HCT116 (cell line): Measurements from ENCODE around the gene SPDYE2. TPM values are rescaled to one million over a fixed set of nuclear protein-coding genes. Genes with fewer than 3 reads are reported as not detected.
"Not testable (repeated sequence)": the region's sequence is repeated elsewhere in the genome, so short reads cannot be mapped to it uniquely, and the experiment has no call there.

ENCODE experiments used
- ATAC-seq: fragments of 200-7000 bp; cut with Tn5 transposase; 2 replicates; pipeline ENCODE4 v1.9.1; 2020; ENCODE audit warnings: mild to moderate bottlenecking, moderate library complexity
- BruUV-seq: library from RNA; stranded (reverse); fragments of 400-500 nt; replicated peaks from 2 replicates; lab custom pipeline; 2021; lab: Mats Ljungman, UMichigan
- CTCF ChIA-PET: fragments of 300-600 bp; sonication (Branson Sonifier 250); formaldehyde crosslinking; loops from one replicate; lab custom pipeline; 2021; ENCODE audit warnings: antibody characterized with exemption; lab: Charles Lee
- POLR2A ChIA-PET: fragments of 300-600, 350-600 bp; sonication (Branson Sonifier 250); formaldehyde crosslinking; loops from one replicate; lab custom pipeline; 2021; ENCODE audit warnings: antibody characterized with exemption; lab: Charles Lee
- RAD21 ChIA-PET, 2 experiments: fragments of 300-600 bp; sonication (Branson Sonifier 250); formaldehyde crosslinking; loops; one replicate each; lab custom pipeline; 2023; ENCODE audit warnings: low total read pairs in 2 of 2; ENCODE audit not compliant: uncharacterized antibody in 2 of 2, unreplicated experiment in 2 of 2, low non-redundant PET in 1 of 2; lab: Charles Lee
- DNase-seq: peaks from one replicate; pipeline ENCODE4 v3.0.0-alpha.2; 2010; ENCODE audit warnings: low read depth, low spot score
- H2AFZ ChIP-seq: fragments of 200-600 bp; shearing (Covaris generic), sonication (generic); 2 replicates; pipeline ENCODE4 v1.6.1; 2017; ENCODE audit warnings: low read depth, mixed run types, mixed read lengths, antibody characterized with exemption, low read length; ENCODE audit not compliant: poor library complexity, severe bottlenecking
- H3K27ac ChIP-seq: 2 replicates; pipeline ENCODE4 v1.5.1; 2012; ENCODE audit warnings: low read depth, low read length
- H3K27me3 ChIP-seq: fragments of 200-600 bp; sonication (generic); 2 replicates; pipeline ENCODE4 v1.6.1; 2016; ENCODE audit warnings: mixed run types, low read length, mixed read lengths; ENCODE audit not compliant: insufficient read depth
- H3K36me3 ChIP-seq, 2 experiments: fragments of 200-500 bp in 1 of 2; fragments of 200-600 bp in 1 of 2; sonication (Bioruptor generic) in 1 of 2; sonication (generic) in 1 of 2; 2 replicates each; pipeline versions ENCODE4 v1.5.1 to v1.6.1; 2014 to 2016; ENCODE audit warnings: low read length in 2 of 2, inconsistent platforms in 1 of 2, mixed read lengths in 1 of 2, mixed run types in 1 of 2; ENCODE audit not compliant: insufficient read depth in 2 of 2, control insufficient read depth in 1 of 2
- H3K4me1 ChIP-seq, 2 experiments: fragments of 200-600 bp in 1 of 2; sonication (generic) in 1 of 2; 2 replicates each; pipeline versions ENCODE4 v1.5.1 to v1.6.1; 2012 to 2017; ENCODE audit warnings: low read length in 2 of 2, inconsistent platforms in 1 of 2, mild to moderate bottlenecking in 1 of 2, mixed read lengths in 1 of 2, mixed run types in 1 of 2, moderate library complexity in 1 of 2; ENCODE audit not compliant: insufficient read depth in 2 of 2, control insufficient read depth in 1 of 2
- H3K4me2 ChIP-seq: fragments of 200-600 bp; sonication (generic); 2 replicates; pipeline ENCODE4 v1.6.1; 2017; ENCODE audit warnings: mixed run types, low read length, mixed read lengths
- H3K4me3 ChIP-seq, 2 experiments: fragments of 200-600 bp in 1 of 2; sonication (generic) in 1 of 2; replicated peaks in 1 of 2; 2 replicates each; pipeline ENCODE4 v1.5.1; 2011 to 2016; ENCODE audit warnings: low read length in 2 of 2, control low read depth in 1 of 2, low read depth in 1 of 2, mild to moderate bottlenecking in 1 of 2, mixed read lengths in 1 of 2, mixed run types in 1 of 2
- H3K79me2 ChIP-seq: fragments of 200-600 bp; sonication (generic); 2 replicates; pipeline ENCODE4 v1.6.1; 2017; ENCODE audit warnings: mild to moderate bottlenecking, mixed run types, low read length, moderate library complexity, mixed read lengths; ENCODE audit not compliant: insufficient read depth
- H3K9ac ChIP-seq: fragments of 200-600 bp; sonication (generic); 2 replicates; pipeline ENCODE4 v1.6.1; 2016; ENCODE audit warnings: low read length, mixed read lengths
- H3K9me2 ChIP-seq: fragments of 200-600 bp; sonication (generic), shearing (Covaris generic); 2 replicates; pipeline ENCODE4 v1.6.1; 2017; ENCODE audit warnings: mixed run types, mild to moderate bottlenecking, moderate library complexity; ENCODE audit not compliant: insufficient read depth
- H3K9me3 ChIP-seq, 2 experiments: fragments of 200-500 bp in 1 of 2; fragments of 200-600 bp in 1 of 2; sonication (Bioruptor generic) in 1 of 2; sonication (generic) in 1 of 2; 2 replicates each; pipeline ENCODE4 v1.6.1; 2014 to 2017; ENCODE audit warnings: low read length in 2 of 2, mixed read lengths in 2 of 2, inconsistent platforms in 1 of 2, low read depth in 1 of 2, mild to moderate bottlenecking in 1 of 2, mixed run types in 1 of 2, moderate library complexity in 1 of 2; ENCODE audit not compliant: control insufficient read depth in 1 of 2, insufficient read depth in 1 of 2
- H4K20me1 ChIP-seq: fragments of 200-600 bp; sonication (generic), shearing (Covaris generic); 2 replicates; pipeline ENCODE4 v1.6.1; 2017; ENCODE audit warnings: mixed run types, mild to moderate bottlenecking, moderate library complexity; ENCODE audit not compliant: insufficient read depth
- intact Hi-C: fragments of 100-400 bp; cut with micrococcal nuclease; formaldehyde crosslinking; loops from 2 replicates; pipeline ENCODE4 v1.10.0; 2022
- total RNA-seq: library from RNA; stranded (reverse); gene quantifications from one replicate; pipeline ENCODE4 v1.2.1, GENCODE V29; 2021; ENCODE audit not compliant: unreplicated experiment

The SPDYE2 gene
- total RNA-seq, 1 experiment from 2014 or later: not detected

GRCh38 chr7:102532127-102532526, 18.9 kb upstream of the SPDYE2 start:
- BruUV-seq, CTCF ChIA-PET, POLR2A ChIA-PET: not testable (repeated sequence)

DNA sequence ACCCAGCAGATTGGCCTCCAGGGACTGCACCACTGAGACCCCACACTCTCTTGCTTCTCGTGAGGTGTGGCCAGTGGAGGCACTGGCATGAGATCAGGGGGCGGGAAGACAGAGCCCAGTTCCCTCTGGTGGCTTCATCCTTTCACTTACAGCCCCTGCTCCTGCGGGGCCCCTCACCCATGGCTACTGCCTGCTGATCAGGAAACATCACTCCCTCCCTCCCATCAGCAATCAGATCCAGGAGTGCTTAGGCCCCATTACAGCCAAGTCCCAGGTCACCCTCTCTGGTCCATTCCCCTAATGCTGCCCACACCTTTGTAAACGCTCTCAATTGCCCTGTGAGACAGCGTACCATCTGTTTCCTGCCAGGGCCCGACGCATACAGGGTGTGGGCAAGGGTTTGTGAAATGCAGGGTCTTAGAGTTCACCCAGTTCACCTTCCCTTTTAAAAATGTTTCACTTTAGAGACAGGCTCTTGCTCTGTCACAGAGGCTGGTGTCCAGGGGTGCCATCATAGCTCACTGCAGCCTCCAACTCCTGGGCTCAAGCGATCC, 15.9 kb upstream of the SPDYE2 start:
- H3K27me3 ChIP-seq, H3K9me2 ChIP-seq, ATAC-seq, RAD21 ChIA-PET, POLR2A ChIA-PET, H3K4me1 ChIP-seq, BruUV-seq, H3K9ac ChIP-seq, H2AFZ ChIP-seq, H3K4me2 ChIP-seq, H4K20me1 ChIP-seq, H3K9me3 ChIP-seq, H3K36me3 ChIP-seq, H3K27ac ChIP-seq, H3K79me2 ChIP-seq, DNase-seq, intact Hi-C loops, H3K4me3 ChIP-seq, CTCF ChIA-PET: not testable (repeated sequence)

More at GRCh38 chr7:102532127-102532526, 18.9 kb upstream of the SPDYE2 start:
- H3K4me3 ChIP-seq, DNase-seq, H3K4me2 ChIP-seq, H3K9ac ChIP-seq, H2AFZ ChIP-seq, H3K27me3 ChIP-seq, H3K9me3 ChIP-seq, H3K4me1 ChIP-seq, RAD21 ChIA-PET, H4K20me1 ChIP-seq, H3K36me3 ChIP-seq, H3K79me2 ChIP-seq, ATAC-seq, intact Hi-C loops, H3K27ac ChIP-seq, H3K9me2 ChIP-seq: not testable (repeated sequence)

DNA sequence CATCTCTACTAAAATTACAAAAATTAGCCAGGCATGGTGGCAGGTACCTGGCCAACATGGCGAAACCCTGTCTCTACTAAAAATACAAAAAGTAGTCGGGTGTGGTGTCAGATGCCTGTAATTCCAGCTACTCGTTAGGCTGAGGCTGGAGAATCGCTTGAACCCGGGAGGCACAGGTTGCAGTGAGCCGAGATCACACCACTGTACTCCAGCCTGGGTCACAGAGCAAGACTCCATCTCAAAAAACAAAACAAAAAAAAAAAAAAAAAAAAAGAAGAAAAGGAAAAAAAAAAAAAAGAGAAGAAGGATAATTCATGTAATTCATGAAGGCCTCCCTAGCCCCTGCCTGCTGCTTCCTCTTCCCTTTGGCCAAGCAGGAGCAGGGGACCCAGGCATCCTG, 10.4 kb upstream of the SPDYE2 start:
- H4K20me1 ChIP-seq, DNase-seq, H3K27me3 ChIP-seq, POLR2A ChIA-PET, H3K4me2 ChIP-seq, H3K9me3 ChIP-seq, H2AFZ ChIP-seq, ATAC-seq, H3K36me3 ChIP-seq, H3K79me2 ChIP-seq, H3K27ac ChIP-seq, intact Hi-C loops, RAD21 ChIA-PET, H3K4me3 ChIP-seq, CTCF ChIA-PET, H3K4me1 ChIP-seq, BruUV-seq, H3K9me2 ChIP-seq, H3K9ac ChIP-seq: not testable (repeated sequence)

- BruUV-seq, H3K4me2 ChIP-seq, H3K9ac ChIP-seq, H3K9me2 ChIP-seq, H3K4me1 ChIP-seq, H3K9me3 ChIP-seq, RAD21 ChIA-PET, H3K27me3 ChIP-seq, H3K79me2 ChIP-seq, H3K27ac ChIP-seq, ATAC-seq, H3K36me3 ChIP-seq, POLR2A ChIA-PET, H3K4me3 ChIP-seq, CTCF ChIA-PET, H2AFZ ChIP-seq, H4K20me1 ChIP-seq, DNase-seq, intact Hi-C loops: not testable (repeated sequence)
Measured at GRCh38 chr7:102542083-102542482, 8.9 kb upstream of the SPDYE2 start.
